Measurements from ENCODE around the gene ELP6.

Gene ELP6

GRCh38 chr3:47455806-47456452 lies 57.6 kb downstream of the ELP6 start:
- DNase-seq = no peak

DNA sequence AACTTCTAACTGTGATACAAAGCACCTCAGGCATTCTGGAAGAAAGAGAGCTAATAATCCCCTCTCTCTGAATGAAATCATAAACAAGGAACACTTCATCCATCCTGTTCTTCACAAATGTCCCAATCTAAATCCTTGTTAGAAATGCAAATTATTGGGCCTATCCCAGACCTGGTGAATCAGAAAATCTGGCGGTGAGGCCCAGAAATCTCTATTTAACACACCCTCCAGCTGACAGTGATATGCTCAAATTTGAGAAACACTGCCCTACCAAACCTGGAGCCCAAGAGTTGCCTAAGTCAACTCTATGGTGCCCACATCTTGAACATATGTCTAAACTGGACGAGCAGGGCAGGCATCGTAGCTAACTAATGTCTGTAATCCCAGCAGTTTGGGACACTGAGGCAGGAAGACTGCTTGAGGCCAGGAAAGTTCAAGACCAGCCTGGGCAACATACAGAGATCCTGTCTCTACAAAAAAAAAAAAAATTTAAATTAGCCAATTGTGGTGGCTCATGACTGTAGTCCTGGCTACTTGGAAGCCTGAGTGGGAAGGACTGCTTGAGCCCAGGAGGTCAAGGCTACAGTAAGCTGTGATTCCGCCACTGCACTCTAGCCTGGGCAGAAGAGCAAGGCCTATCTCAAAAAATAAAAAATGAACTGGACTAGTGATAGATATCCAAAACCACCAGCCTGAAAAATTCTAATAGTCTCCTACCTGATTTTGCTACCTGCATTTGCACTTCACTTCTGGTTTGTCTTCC lies 60.9 kb downstream of the ELP6 start:
- no peak for DNase-seq
